ENCODE data around the gene ICOSLG.
"Not testable (repeated sequence)": the region's sequence is repeated elsewhere in the genome, so short reads cannot be mapped to it uniquely, and the experiment has no call there.

DNA sequence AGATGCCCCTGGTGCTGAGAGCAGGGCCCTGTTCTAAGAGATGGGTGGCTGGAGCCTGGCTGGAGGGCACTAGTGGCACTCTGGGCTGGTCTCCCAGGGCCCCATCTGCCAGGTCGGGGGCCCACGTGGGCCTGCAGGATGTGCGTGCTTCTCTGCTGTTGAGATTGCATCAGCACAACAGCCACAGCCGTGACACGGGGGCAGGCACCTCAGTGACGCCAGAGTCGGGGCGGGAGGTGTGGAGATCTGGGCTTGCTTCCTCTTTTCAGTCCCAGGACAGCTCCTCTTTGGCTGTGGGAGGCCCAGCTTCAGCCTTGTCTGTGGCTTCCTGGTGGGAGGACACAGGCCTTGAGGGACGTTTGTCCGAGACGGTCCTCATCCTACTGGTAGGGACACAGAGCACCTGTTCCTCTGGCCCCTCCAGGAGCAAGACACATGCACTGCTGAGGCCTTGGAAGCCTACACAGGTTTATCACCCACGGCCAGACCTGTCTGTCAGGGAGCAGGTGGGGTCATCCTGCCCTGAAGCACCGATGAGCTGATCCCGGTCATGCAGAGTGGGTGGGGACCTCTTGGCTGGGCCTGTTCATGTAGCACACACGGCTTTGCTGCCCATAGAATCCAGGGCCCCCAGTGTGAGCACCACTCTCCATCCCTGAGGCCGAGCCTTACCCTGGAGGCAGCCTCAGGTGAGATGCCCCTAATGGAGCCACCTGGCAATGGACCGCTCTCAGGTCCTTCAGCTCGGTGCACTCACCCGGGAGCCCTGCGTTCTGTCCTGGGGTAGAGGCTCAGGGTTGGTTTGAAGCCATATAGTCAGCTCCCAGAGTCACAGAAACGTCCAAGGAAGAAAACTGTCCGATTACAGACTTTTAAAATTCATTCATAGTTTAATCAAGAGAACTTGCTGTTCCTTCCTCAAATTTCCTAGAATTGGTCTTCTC is 44.3 kb downstream of the ICOSLG start:
- TF ChIP-seq, protein P1, sequence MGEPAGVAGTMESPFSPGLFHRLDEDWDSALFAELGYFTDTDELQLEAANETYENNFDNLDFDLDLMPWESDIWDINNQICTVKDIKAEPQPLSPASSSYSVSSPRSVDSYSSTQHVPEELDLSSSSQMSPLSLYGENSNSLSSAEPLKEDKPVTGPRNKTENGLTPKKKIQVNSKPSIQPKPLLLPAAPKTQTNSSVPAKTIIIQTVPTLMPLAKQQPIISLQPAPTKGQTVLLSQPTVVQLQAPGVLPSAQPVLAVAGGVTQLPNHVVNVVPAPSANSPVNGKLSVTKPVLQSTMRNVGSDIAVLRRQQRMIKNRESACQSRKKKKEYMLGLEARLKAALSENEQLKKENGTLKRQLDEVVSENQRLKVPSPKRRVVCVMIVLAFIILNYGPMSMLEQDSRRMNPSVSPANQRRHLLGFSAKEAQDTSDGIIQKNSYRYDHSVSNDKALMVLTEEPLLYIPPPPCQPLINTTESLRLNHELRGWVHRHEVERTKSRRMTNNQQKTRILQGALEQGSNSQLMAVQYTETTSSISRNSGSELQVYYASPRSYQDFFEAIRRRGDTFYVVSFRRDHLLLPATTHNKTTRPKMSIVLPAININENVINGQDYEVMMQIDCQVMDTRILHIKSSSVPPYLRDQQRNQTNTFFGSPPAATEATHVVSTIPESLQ (CRISPR knock-in tag; IDR thresholded peaks at IDR 0.05) = not testable (repeated sequence)
- TF ChIP-seq, protein P2, sequence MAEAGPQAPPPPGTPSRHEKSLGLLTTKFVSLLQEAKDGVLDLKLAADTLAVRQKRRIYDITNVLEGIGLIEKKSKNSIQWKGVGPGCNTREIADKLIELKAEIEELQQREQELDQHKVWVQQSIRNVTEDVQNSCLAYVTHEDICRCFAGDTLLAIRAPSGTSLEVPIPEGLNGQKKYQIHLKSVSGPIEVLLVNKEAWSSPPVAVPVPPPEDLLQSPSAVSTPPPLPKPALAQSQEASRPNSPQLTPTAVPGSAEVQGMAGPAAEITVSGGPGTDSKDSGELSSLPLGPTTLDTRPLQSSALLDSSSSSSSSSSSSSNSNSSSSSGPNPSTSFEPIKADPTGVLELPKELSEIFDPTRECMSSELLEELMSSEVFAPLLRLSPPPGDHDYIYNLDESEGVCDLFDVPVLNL (CRISPR knock-in tag; IDR thresholded peaks at IDR 0.05; ENCODE audit: borderline replicate concordance, low read depth) = not testable (repeated sequence)

Data from WTC11 (cell line).